Ishikawa (cell line): Measurements from ENCODE around the gene MOAP1.

Experiments
- EP300 ChIP-seq: IDR thresholded peaks from 2 replicates; pipeline ENCODE4 v1.6.1; 2012; ENCODE audit warnings: borderline replicate concordance
- MAX ChIP-seq: IDR thresholded peaks from 2 replicates; pipeline ENCODE4 v1.6.1; 2012
- ZBTB7A ChIP-seq: IDR thresholded peaks from 2 replicates; pipeline ENCODE4 v1.6.1; 2012; ENCODE audit warnings: low read depth

GRCh38 chr14:93201155-93201704 is 16.5 kb upstream of the MOAP1 start:
- TF ChIP-seq MAX (no peak), EP300 (no peak), ZBTB7A (no peak)
